ENCODE data around the gene MAP4K2. TPM values are rescaled to one million over a fixed set of nuclear protein-coding genes. Genes with fewer than 3 reads are reported as not detected.

MAP4K2 gene
- total RNA-seq (24.3 and 35.9 TPM in 2 replicates), polyA plus RNA-seq (16.1 and 31.1 TPM in 2 replicates)

GRCh38 chr11:64803158-64803845 lies at the start of gene MAP4K2:
TSS of gene MAP4K2 (minus strand) at chr11:64803214. CDS start at chr11:64803149, 65 bp downstream.
- no peaks in the 10 kb centered on the region for H3K9me3 ChIP-seq (ENCODE audit: low read depth)
- no peaks in the 10 kb centered on the region for H3K27me3 ChIP-seq
- peak; percentile 89 to 93 for DNase-seq (ENCODE audit: low read depth in 1 of 2, low spot score in 1 of 2)
- peaks cover 6% of the 10 kb centered on the region for H3K4me1 ChIP-seq (ENCODE audit: low read depth)
- peak within 1 kb of the TSS; percentile 18 for H3K27ac ChIP-seq
- H3K4me3 ChIP-seq: peak within 1 kb of the TSS; percentile 70
- TF ChIP-seq CTCF (IDR thresholded peaks at IDR 0.05; ENCODE audit: low read depth, low read length): peak; percentile 12
- H3K36me3 ChIP-seq: peaks cover 21% of the 10 kb centered on the region

GRCh38 chr11:64851831-64852351 lies 48.9 kb upstream of the MAP4K2 start:
- Histone ChIP-seq H3K9me3 (ENCODE audit: low read depth) (no peaks in the 10 kb centered on the region), H3K4me1 (ENCODE audit: low read depth) (peaks cover 6% of the 10 kb centered on the region), H3K36me3 (no peaks in the 10 kb centered on the region), H3K27ac (no peak overlapping the region), H3K4me3 (no peak overlapping the region), H3K27me3 (no peaks in the 10 kb centered on the region)
- TF ChIP-seq CTCF (IDR thresholded peaks at IDR 0.05; ENCODE audit: low read depth, low read length): no peak
- DNase-seq (ENCODE audit: low read depth in 1 of 2, low spot score in 1 of 2): no peak

- no peaks in the 10 kb centered on the region for H3K36me3 ChIP-seq
- peaks cover 6% of the 10 kb centered on the region for H3K4me1 ChIP-seq (ENCODE audit: low read depth)
- no peaks in the 10 kb centered on the region for H3K27me3 ChIP-seq
- DNase-seq (ENCODE audit: low read depth in 1 of 2, low spot score in 1 of 2): no peak
- H3K4me3 ChIP-seq: no peak overlapping the region
- H3K9me3 ChIP-seq (ENCODE audit: low read depth): no peaks in the 10 kb centered on the region
- no peak overlapping the region for H3K27ac ChIP-seq
- TF ChIP-seq CTCF (IDR thresholded peaks at IDR 0.05; ENCODE audit: low read depth, low read length): no peak
These were observed 48.1 kb upstream of the MAP4K2 start for GRCh38 chr11:64850979-64851567.

GRCh38 chr11:64849598-64850356 lies 46.8 kb upstream of the MAP4K2 start:
- Histone ChIP-seq H3K4me3 (no peak overlapping the region), H3K27me3 (no peaks in the 10 kb centered on the region), H3K4me1 (ENCODE audit: low read depth) (peaks cover 6% of the 10 kb centered on the region), H3K36me3 (no peaks in the 10 kb centered on the region), H3K9me3 (ENCODE audit: low read depth) (no peaks in the 10 kb centered on the region), H3K27ac (no peak overlapping the region)
- TF ChIP-seq CTCF (IDR thresholded peaks at IDR 0.05; ENCODE audit: low read depth, low read length): peak; percentile 34
- peak in 1 of 2 donors; percentile 76 for DNase-seq (ENCODE audit: low read depth in 1 of 2, low spot score in 1 of 2)

- H3K4me1 ChIP-seq (ENCODE audit: low read depth): peaks cover 6% of the 10 kb centered on the region
- no peaks in the 10 kb centered on the region for H3K27me3 ChIP-seq
- no peak for DNase-seq (ENCODE audit: low read depth in 1 of 2, low spot score in 1 of 2)
- TF ChIP-seq CTCF (IDR thresholded peaks at IDR 0.05; ENCODE audit: low read depth, low read length): no peak
- H3K36me3 ChIP-seq: no peaks in the 10 kb centered on the region
- H3K4me3 ChIP-seq: no peak overlapping the region
- no peak overlapping the region for H3K27ac ChIP-seq
- H3K9me3 ChIP-seq (ENCODE audit: low read depth): no peaks in the 10 kb centered on the region
These were observed 46.0 kb upstream of the MAP4K2 start for GRCh38 chr11:64848826-64849597.
